K562 (cell line): ENCODE measurements around the gene HSD11B1L. TPM values are rescaled to one million over a fixed set of nuclear protein-coding genes. Genes with fewer than 3 reads are reported as not detected.

Source experiments
- ATAC-seq: fragments of 200-7000 bp; cut with Tn5 transposase; 3 replicates; pipeline ENCODE4 v1.9.1; 2020; ENCODE audit warnings: moderate library complexity
- BruUV-seq: library from RNA; stranded (reverse); fragments of 400-500 nt; replicated peaks from 2 replicates; lab custom pipeline; 2021; lab: Mats Ljungman, UMichigan
- CTCF ChIA-PET: fragments of 300-600 bp; formaldehyde crosslinking; extraction: SDS; loops from one replicate; lab custom pipeline; 2021; ENCODE audit warnings: low intra/inter-chr PET ratio; lab: Yijun Ruan, JAX
- POLR2A ChIA-PET: fragments of 300-600, 350-650 bp; sonication (Branson Sonifier 250); formaldehyde crosslinking; extraction: SDS; loops from one replicate; lab custom pipeline; 2021; ENCODE audit warnings: antibody characterized with exemption, inconsistent platforms; lab: Yijun Ruan, JAX
- DNase-seq, 4 experiments: peaks; one replicate each; pipeline versions ENCODE4 v3.0.0 to v3.0.0-alpha.2; 2011 to 2018; ENCODE audit warnings: low spot score in 3 of 4, mixed read lengths in 3 of 4; ENCODE audit errors: extremely low read depth in 1 of 4
- FAIRE-seq: peaks from 2 replicates; lab custom pipeline; 2011; peaks lifted over from hg19 to GRCh38; lab: Jason Lieb, UNC
- H2AFZ ChIP-seq: 2 replicates; pipeline ENCODE4 v1.6.0; 2011; ENCODE audit warnings: low read depth, low read length, control low read depth, inconsistent platforms
- H3K27ac ChIP-seq: fragments of 200-600 bp; 3 replicates; pipeline ENCODE4 v1.8.0; 2011; ENCODE audit warnings: low read depth, mild to moderate bottlenecking, control low read depth, inconsistent platforms, low read length, moderate library complexity, mixed read lengths; ENCODE audit errors: extremely low read depth
- H3K27me3 ChIP-seq, 2 experiments: fragments of 300-600 bp in 1 of 2; 2 replicates in 1 of 2; 3 replicates in 1 of 2; pipeline versions ENCODE4 v1.6.0 to v1.8.0; 2011; ENCODE audit warnings: inconsistent platforms in 2 of 2, low read length in 2 of 2, mild to moderate bottlenecking in 1 of 2, mixed read lengths in 1 of 2, moderate library complexity in 1 of 2; ENCODE audit not compliant: control insufficient read depth in 2 of 2, insufficient read depth in 2 of 2
- H3K36me3 ChIP-seq: fragments of 300-600 bp; 3 replicates; pipeline ENCODE4 v1.8.0; 2011; ENCODE audit warnings: mild to moderate bottlenecking, low read length, inconsistent platforms; ENCODE audit not compliant: control insufficient read depth, insufficient read depth
- H3K4me1 ChIP-seq, 2 experiments: fragments of 200-600 bp in 1 of 2; replicated peaks in 1 of 2; 2 replicates in 1 of 2; 3 replicates in 1 of 2; pipeline versions ENCODE4 v1.5.1 to v1.8.0; 2011; ENCODE audit warnings: inconsistent platforms in 2 of 2, low read length in 2 of 2, mild to moderate bottlenecking in 1 of 2, mixed read lengths in 1 of 2, moderate library complexity in 1 of 2; ENCODE audit not compliant: control insufficient read depth in 2 of 2, insufficient read depth in 2 of 2
- H3K4me2 ChIP-seq: 2 replicates; pipeline ENCODE4 v1.6.1; 2011; ENCODE audit warnings: low read length, control low read depth, inconsistent platforms, mixed read lengths; ENCODE audit not compliant: insufficient read depth
- H3K4me3 ChIP-seq: fragments of 200-600 bp; sonication (generic), shearing (Covaris generic); 2 replicates; pipeline ENCODE4 v1.5.1; 2016; ENCODE audit warnings: control low read depth, inconsistent platforms
- H3K79me2 ChIP-seq: fragments of 200-600 bp; 3 replicates; pipeline ENCODE4 v1.8.0; 2011; ENCODE audit warnings: low read length, inconsistent platforms; ENCODE audit not compliant: control insufficient read depth, insufficient read depth
- H3K9ac ChIP-seq, 2 experiments: 2 replicates each; pipeline versions ENCODE4 v1.6.0 to v1.6.1; 2011; ENCODE audit warnings: low read depth in 2 of 2, low read length in 2 of 2, control low read depth in 1 of 2, inconsistent platforms in 1 of 2, mild to moderate bottlenecking in 1 of 2, mixed read lengths in 1 of 2; ENCODE audit not compliant: insufficient read depth in 1 of 2
- H3K9me1 ChIP-seq: one replicate; pipeline ENCODE4 v1.6.0; 2011; ENCODE audit warnings: inconsistent platforms, mild to moderate bottlenecking, low read length, moderate library complexity; ENCODE audit not compliant: control insufficient read depth, insufficient read depth
- H3K9me3 ChIP-seq: replicated peaks from 2 replicates; pipeline ENCODE4 v1.5.1; 2011; ENCODE audit warnings: low read depth, low read length, inconsistent platforms; ENCODE audit not compliant: control insufficient read depth, insufficient read depth
- H4K20me1 ChIP-seq: replicated peaks from 2 replicates; pipeline ENCODE4 v1.6.1; 2011; ENCODE audit warnings: low read length, inconsistent platforms, mixed read lengths; ENCODE audit not compliant: control insufficient read depth, insufficient read depth
- TEAD4 ChIP-seq, 2 experiments: sonication (generic) in 1 of 2; formaldehyde crosslinking in 1 of 2; IDR thresholded peaks; 2 replicates each; pipeline versions ENCODE4 v1.6.1 to v1.8.0; 2012 to 2022; ENCODE audit warnings: borderline replicate concordance in 1 of 2, inconsistent platforms in 1 of 2, low read length in 1 of 2, mild to moderate bottlenecking in 1 of 2, missing genetic modification reagents in 1 of 2
- ZNF518B ChIP-seq: fragments of 250-450 bp; sonication (Bioruptor Pico); IDR thresholded peaks from 2 replicates; pipeline ENCODE4 v1.5.0; 2021; ENCODE audit warnings: mild to moderate bottlenecking, moderate library complexity
- WGBS: fragments of 100-300 bp; shearing (Covaris generic); methylation state at CpG from one replicate; pipeline ENCODE4 v1.1.6; 2016; ENCODE audit warnings: low coverage, mixed read lengths; ENCODE audit not compliant: insufficient coverage; ENCODE audit errors: missing lambda C conversion rate; 5-methylcytosine and 5-hydroxymethylcytosine counted together
- in situ Hi-C: fragments of 300-500 bp; cut with MboI; formaldehyde crosslinking; loops from 4 replicates; pipeline ENCODE4 v1.15.0; 2018; ENCODE audit warnings: inconsistent platforms, mixed read lengths
- intact Hi-C: fragments of 100-400 bp; cut with micrococcal nuclease; formaldehyde crosslinking; loops from 2 replicates; pipeline ENCODE4 v1.14.2; 2022
- polyA plus RNA-seq, 8 experiments: library from polyadenylated mRNA; depleted of rRNA in 4 of 8; stranded (reverse) in 5 of 8; unstranded in 3 of 8; fragments of >200 nt; fragmentation: Nextera tagmentation in 2 of 8; fragmentation: Illumina TruSeq in 1 of 8; extraction: Ambion mirVana in 2 of 8; extraction: Trizol in 1 of 8; gene quantifications; 2 replicates each; pipeline versions ENCODE4 v1.2.1 to v1.2.3, GENCODE V29; 2011 to 2014; ENCODE audit warnings: inconsistent platforms in 1 of 8, missing spikeins in 1 of 8
- total RNA-seq, 7 experiments: library from RNA; depleted of rRNA in 6 of 7; stranded (reverse); fragments of >200 nt in 6 of 7; fragmentation: Illumina TruSeq in 2 of 7; extraction: Trizol in 2 of 7; gene quantifications; 2 replicates each; pipeline versions ENCODE4 v1.2.1 to v1.2.3, GENCODE V29; 2011 to 2021; ENCODE audit warnings: low replicate concordance in 1 of 7

HSD11B1L gene
- total and polyA plus RNA-seq, 9 of the 15 experiments (the other 6 are each of a cell fraction or from before 2014, with no cell fraction given) = 0.31 to 7.7 (median 2.3) TPM

GRCh38 chr19:5643060-5643459 lies 37.8 kb upstream of the HSD11B1L start:
- H3K36me3 ChIP-seq = peaks cover 91% of the 10 kb centered on the region

More at GRCh38 chr19:5643060-5643459, 37.8 kb upstream of the HSD11B1L start:
- TF ChIP-seq ZNF518B (CRISPR knock-in tag) (no peak), TEAD4 (IDR thresholded peaks at IDR 0.05; ENCODE audit: low read length) (no peak), TEAD4 (CRISPR knock-in tag; IDR thresholded peaks at IDR 0.05; ENCODE audit: borderline replicate concordance) (no peak)
- TF ChIP-seq, all 486 proteins: peak for 0
- Histone ChIP-seq H3K9me1 (peaks cover 8% of the 10 kb centered on the region), H3K79me2 (peaks cover 88% of the 10 kb centered on the region), H3K4me1 (no peaks in the 10 kb centered on the region), H3K4me2 (no peak overlapping the region), H3K4me3 (no peak overlapping the region), H3K9ac (no peak overlapping the region), H4K20me1 (peaks cover 29% of the 10 kb centered on the region), H3K9me3 (no peaks in the 10 kb centered on the region), H2AFZ (no peak overlapping the region), H3K27ac (no peak overlapping the region), H3K27me3 (no peaks in the 10 kb centered on the region)
- FAIRE-seq (no peak), ATAC-seq (no peak), DNase-seq (no peak)
- BruUV-seq = no TSS peak
- 100% methylated on average over 4 of the region's 4 CpGs for WGBS
- in situ Hi-C loops (no loop called here), intact Hi-C loops (no loop called here)
- POLR2A ChIA-PET = interaction anchor here (0.8 to 1.1 kb wide), 3 partner anchors 22 to 40 kb away, joined by 3 read pairs; no protein-coding TSS in a partner anchor
- CTCF ChIA-PET = no interaction called here
